Epithelial cell of proximal tubule (primary cell): ENCODE data around the gene HCK. TPM values are rescaled to one million over a fixed set of nuclear protein-coding genes. Genes with fewer than 3 reads are reported as not detected.

Source experiments
- DNase-seq: peaks from one replicate; pipeline ENCODE4 v3.0.0-alpha.2; 2011; ENCODE audit warnings: low read depth
- H3K4me3 ChIP-seq: 2 replicates; pipeline ENCODE4 v1.5.1; 2011; ENCODE audit warnings: low read depth, mild to moderate bottlenecking, low read length
- total RNA-seq: library from RNA; depleted of rRNA; stranded (reverse); fragments of >200 nt; gene quantifications from 2 replicates; pipeline ENCODE4 v1.2.3, GENCODE V29; 2015
- TF ChIP-seq, protein P1 (sequence below): conservative IDR thresholded peaks from 2 replicates; pipeline ENCODE4 v1.5.1; 2012; ENCODE audit warnings: low read depth, mild to moderate bottlenecking, low read length

Gene HCK
- total RNA-seq, 1 donor from 2014 or later: not detected

DNA sequence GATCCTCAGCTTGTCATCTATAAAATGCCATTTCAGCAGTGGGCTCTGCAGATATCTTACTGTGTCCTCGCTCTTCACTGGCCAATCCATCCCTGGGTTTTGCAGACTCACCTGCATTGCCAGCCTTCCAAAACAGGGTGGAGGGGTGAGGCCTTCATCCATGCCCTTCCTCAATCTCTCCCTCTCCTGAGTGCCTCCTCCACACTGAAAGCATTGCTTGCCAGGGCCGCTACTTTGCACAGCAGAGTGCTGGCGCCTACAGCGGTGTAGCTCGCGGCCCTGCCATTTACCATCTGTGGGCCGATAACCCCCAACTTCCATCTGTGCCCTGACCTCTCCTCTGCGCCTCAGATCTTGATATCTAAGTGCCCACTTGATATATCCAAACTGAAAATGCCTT, 86.9 kb downstream of the HCK start:
- TF ChIP-seq, protein P1, sequence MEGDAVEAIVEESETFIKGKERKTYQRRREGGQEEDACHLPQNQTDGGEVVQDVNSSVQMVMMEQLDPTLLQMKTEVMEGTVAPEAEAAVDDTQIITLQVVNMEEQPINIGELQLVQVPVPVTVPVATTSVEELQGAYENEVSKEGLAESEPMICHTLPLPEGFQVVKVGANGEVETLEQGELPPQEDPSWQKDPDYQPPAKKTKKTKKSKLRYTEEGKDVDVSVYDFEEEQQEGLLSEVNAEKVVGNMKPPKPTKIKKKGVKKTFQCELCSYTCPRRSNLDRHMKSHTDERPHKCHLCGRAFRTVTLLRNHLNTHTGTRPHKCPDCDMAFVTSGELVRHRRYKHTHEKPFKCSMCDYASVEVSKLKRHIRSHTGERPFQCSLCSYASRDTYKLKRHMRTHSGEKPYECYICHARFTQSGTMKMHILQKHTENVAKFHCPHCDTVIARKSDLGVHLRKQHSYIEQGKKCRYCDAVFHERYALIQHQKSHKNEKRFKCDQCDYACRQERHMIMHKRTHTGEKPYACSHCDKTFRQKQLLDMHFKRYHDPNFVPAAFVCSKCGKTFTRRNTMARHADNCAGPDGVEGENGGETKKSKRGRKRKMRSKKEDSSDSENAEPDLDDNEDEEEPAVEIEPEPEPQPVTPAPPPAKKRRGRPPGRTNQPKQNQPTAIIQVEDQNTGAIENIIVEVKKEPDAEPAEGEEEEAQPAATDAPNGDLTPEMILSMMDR: no peak
- no peak for DNase-seq
- no peak overlapping the region for H3K4me3 ChIP-seq

DNA sequence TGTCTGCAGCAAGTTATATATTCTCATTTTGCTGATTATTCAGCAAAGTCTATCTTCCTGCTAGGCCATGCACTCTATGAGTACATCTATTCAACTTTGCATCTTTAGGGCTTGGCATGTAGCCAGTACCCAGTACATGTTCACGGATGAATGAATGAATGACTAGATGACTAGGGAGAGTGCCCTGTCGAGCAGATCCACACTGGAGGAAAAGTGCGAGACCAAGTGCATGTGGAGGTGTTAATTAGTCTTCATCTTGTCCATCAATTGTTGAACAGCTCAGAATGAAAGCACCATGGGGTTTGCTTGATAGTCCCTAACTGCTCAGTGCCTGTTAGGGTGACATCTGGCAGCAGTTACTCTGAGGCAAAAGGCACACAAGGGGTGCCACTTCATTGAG, 87.9 kb downstream of the HCK start:
- TF ChIP-seq, protein P1: no peak
- no peak overlapping the region for H3K4me3 ChIP-seq
- DNase-seq: peak; percentile 41

DNA sequence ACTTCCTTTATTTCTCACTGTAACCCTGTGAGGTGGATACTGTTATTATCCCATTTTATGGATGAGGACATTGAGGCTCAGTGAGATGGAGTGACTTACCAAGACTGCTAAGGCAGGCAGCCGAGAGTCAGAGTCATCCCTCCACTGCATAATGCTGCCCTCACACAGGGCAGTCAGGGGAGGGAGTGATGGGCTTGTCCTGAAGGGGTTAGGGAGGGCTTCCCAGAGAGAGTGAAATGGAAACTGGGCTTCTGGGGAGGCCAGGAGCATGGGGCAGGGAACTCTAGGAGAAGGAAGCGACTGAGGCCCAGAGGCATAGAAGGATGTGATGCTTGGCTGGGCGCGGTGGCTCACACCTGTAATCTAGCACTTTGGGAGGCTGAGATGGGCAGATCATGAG, 88.6 kb downstream of the HCK start:
- no peak overlapping the region for H3K4me3 ChIP-seq
- TF ChIP-seq, protein P1: no peak
- DNase-seq: no peak

DNA sequence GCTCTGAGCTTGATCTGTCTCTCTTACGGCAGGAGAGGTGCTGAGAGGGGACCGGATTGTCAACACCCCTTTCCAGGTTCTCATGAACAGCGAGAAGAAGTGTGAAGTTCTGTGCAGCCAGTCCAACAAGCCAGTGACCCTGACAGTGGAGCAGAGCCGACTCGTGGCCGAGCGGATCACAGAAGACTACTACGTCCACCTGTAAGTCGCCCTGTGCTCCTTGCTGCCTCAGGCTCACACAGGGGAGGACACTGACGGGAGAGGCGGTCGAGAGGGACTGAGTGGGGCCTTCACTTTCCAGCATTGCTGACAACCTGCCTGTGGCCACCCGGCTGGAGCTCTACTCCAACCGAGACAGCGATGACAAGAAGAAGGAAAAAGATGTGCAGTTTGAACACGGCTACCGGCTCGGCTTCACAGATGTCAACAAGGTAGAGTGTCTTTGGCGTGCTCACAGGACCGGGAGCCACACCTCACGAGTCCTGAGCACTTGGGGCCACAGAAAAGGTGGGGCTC, 89.5 kb downstream of the HCK start:
- H3K4me3 ChIP-seq: no peak overlapping the region
- TF ChIP-seq, protein P1: no peak
- DNase-seq: no peak

DNA sequence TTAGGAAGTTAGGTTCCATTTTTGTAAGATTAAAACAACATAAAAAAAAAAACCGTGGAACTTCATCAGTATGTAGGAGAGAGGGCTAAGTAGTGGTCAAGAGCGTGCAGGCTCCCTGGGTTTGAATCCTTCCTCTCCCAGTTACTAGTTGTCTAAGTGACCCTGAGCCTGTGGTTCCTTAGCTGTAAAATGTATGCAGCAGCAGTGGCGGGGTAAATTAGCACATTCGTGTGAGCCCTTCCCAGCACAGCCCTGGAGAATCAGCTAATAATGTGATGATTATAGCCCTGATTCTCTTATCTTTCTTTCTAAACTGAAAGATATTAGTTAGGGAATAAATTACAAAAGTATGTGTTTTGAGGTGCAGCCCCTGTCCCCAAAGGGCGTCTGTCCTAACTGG, 90.0 kb downstream of the HCK start:
- DNase-seq: no peak
- TF ChIP-seq, protein P1: no peak
- no peak overlapping the region for H3K4me3 ChIP-seq

DNA sequence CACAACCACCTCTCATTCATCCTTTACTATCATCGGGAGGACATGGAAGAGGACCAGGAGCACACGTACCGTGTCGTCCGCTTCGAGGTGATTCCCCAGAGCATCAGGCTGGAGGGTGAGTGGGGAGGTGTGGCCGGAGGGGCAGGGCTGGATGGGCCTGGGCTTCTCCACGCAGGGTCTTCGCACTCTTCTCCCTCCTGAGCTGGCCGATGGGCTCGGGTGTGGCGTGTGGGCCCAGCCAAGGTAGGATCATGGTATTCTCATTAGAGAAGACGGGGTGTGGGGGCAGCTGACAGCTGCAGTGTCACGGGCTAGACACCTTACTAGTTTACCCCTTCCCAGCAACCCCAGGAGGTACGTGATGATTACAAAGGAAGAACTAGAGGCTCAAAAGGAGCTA, 90.9 kb downstream of the HCK start:
- TF ChIP-seq, protein P1: no peak
- no peak overlapping the region for H3K4me3 ChIP-seq
- DNase-seq: no peak

DNA sequence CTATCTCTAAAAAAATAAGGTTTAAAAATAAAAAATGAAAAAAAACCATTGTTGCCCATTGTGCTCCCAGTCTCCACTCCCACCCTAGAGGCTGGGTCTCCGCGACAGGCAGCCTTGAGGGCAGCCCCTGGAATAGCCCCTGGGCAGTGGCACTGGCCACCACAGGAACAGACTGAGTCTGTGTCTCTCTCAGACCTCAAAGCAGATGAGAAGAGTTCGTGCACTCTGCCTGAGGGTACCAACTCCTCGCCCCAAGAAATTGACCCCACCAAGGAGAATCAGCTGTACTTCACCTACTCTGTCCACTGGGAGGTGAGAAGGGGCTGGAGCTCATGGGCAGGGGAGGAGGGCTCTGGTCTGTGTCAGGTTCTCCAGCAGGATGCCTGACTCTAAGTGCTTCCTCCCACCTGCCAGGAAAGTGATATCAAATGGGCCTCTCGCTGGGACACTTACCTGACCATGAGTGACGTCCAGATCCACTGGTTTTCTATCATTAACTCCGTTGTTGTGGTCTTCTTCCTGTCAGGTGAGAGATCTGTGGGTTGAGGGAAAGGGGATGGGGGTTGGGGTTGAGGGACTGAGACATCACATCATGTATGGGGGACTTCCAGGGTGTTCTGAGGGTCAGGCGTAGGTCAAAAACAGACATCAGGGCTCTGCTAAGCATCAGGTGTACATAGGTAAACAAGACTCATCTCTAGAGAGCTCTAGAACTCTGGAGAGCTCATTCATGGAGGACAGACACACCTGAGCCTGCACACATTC, 93.0 kb downstream of the HCK start:
- no peak for DNase-seq

More for the DNA sequence above, 93.0 kb downstream of the HCK start:
- H3K4me3 ChIP-seq: no peak overlapping the region
- TF ChIP-seq, protein P1: no peak
